IPS-18a (cell line): ENCODE data around the gene PGF.

Experiments
- H3K27ac ChIP-seq: one replicate; pipeline ENCODE4 v1.5.1; 2013; ENCODE audit warnings: low read length
- H3K27me3 ChIP-seq: one replicate; pipeline ENCODE4 v1.6.1; 2013; ENCODE audit warnings: mild to moderate bottlenecking, low read length; ENCODE audit not compliant: control insufficient read depth, insufficient read depth
- H3K36me3 ChIP-seq: one replicate; pipeline ENCODE4 v1.6.1; 2013; ENCODE audit warnings: low read depth, low read length; ENCODE audit not compliant: control insufficient read depth
- H3K4me1 ChIP-seq: one replicate; pipeline ENCODE4 v1.6.1; 2013; ENCODE audit warnings: low read depth, low read length; ENCODE audit not compliant: control insufficient read depth
- H3K4me3 ChIP-seq: one replicate; pipeline ENCODE4 v1.5.1; 2013; ENCODE audit warnings: low read length
- H3K9ac ChIP-seq: one replicate; pipeline ENCODE4 v1.6.1; 2013; ENCODE audit warnings: mild to moderate bottlenecking, low read length, moderate library complexity
- H3K9me3 ChIP-seq: one replicate; pipeline ENCODE4 v1.6.1; 2013; ENCODE audit warnings: low read depth, low read length; ENCODE audit not compliant: control insufficient read depth

PGF gene

DNA sequence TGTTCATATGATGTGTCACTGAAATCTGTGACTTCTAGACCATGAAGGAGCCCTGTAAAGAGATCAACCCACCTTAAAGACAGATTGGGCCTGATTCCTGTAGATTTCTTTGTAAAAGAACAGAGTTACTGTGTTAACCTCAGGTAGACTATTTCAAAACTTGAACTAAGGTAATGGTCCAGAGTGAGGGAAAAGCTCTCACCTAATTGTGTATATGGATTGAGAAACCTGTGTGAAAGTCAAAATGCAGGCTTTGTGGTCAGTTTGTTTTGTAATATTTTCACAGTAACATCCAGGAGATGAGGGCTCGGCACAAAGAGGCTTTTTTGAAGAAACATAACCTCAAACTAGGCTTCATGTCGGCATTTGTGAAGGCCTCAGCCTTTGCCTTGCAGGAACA lies 57.3 kb downstream of the PGF start:
- Histone ChIP-seq H3K9me3 (no peaks in the 10 kb centered on the region), H3K27ac (no peak overlapping the region), H3K9ac (no peak overlapping the region), H3K27me3 (no peaks in the 10 kb centered on the region), H3K4me1 (no peaks in the 10 kb centered on the region), H3K36me3 (peaks cover 98% of the 10 kb centered on the region), H3K4me3 (no peak overlapping the region)

DNA sequence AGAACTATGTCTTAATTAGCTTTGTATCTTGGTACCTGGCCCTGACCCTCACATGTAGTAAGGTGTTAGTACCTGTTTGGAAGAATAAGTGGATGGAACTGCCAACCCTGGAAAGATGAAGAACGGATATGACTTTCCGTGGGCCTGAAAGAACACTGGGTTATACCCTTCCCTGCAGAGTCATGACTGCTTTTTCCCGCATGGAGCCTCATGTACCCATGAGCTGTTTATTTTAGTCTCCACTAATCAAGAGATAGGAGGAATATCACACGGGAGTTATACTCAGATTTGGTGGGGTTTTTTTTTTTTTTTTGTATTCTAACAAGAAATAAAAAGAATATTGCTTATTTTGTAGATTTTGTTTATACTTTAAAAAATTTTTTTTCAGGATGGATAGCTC lies 57.8 kb downstream of the PGF start:
- peaks cover 98% of the 10 kb centered on the region for H3K36me3 ChIP-seq
- H3K4me1 ChIP-seq = no peaks in the 10 kb centered on the region
- H3K27me3 ChIP-seq = no peaks in the 10 kb centered on the region
- H3K4me3 ChIP-seq = no peak overlapping the region
- no peak overlapping the region for H3K27ac ChIP-seq
- H3K9me3 ChIP-seq = no peaks in the 10 kb centered on the region
- H3K9ac ChIP-seq = no peak overlapping the region

DNA sequence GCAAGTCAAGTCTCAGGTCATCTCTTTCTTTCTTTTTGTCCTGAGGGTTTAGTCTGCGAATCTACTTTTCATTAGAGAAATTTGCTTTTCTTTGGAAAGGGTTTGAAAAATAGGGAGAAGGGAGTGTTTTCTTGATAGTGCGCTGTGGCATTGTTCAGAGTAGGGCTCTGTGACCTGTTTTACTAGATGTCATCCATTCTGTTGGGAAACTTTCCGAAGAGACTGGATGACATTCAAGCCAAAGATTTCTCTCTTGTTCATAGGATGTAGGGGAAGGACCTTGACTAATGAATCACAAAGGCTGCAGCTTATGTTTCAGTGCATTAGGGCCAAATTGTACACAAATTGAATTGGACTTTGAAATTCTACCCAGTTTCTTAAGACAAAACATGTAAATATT lies 59.0 kb downstream of the PGF start:
- H3K4me1 ChIP-seq = no peaks in the 10 kb centered on the region
- H3K9ac ChIP-seq = no peak overlapping the region
- no peaks in the 10 kb centered on the region for H3K9me3 ChIP-seq
- peaks cover 98% of the 10 kb centered on the region for H3K36me3 ChIP-seq
- H3K27ac ChIP-seq = no peak overlapping the region
- H3K4me3 ChIP-seq = no peak overlapping the region
- no peaks in the 10 kb centered on the region for H3K27me3 ChIP-seq

DNA sequence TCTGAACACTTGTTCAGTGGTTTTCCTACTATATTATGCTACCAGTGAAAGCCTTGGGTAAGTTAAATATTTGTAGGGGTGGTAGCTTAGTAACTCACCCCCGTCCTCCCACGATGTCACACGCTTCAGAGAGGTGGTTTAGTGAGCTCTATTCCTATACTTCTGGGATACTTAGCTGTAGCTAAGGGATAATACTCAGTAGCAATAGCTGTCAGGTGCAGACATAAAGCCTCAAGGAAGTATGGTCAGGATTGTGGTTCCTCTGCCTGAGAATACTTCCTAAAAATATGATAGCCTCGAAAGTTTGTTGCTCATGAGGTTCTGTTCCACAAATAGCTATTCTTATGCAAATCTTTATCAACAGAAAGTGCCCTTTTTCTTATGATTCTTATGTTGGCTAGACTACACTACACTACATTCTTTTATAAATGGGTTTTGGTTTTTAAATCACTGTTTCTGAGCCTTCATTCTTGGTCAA lies 61.7 kb downstream of the PGF start:
- Histone ChIP-seq H3K9me3 (no peaks in the 10 kb centered on the region), H3K27me3 (no peaks in the 10 kb centered on the region), H3K9ac (no peak overlapping the region), H3K4me1 (peaks cover under 1% of the 10 kb centered on the region), H3K27ac (no peak overlapping the region), H3K4me3 (no peak overlapping the region), H3K36me3 (peaks cover 90% of the 10 kb centered on the region)

DNA sequence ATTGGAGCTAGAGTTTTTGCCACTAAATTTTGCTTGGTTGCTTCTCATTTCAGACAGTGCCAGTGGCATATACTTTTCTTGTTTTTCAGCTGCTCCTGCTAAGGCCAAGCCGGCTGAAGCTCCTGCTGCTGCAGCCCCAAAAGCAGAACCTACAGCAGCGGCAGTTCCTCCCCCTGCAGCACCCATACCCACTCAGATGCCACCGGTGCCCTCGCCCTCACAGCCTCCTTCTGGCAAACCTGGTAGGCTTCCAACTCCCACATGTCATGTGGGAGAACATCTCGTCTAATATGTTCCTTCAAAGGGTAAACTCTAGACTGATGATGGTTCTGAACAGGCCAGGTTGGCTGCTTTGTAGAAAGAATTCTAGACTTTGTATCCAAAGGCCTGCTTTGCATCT lies 62.7 kb downstream of the PGF start:
- Histone ChIP-seq H3K9me3 (no peaks in the 10 kb centered on the region), H3K4me1 (peaks cover 9% of the 10 kb centered on the region), H3K36me3 (peaks cover 82% of the 10 kb centered on the region), H3K27ac (no peak overlapping the region), H3K4me3 (no peak overlapping the region), H3K27me3 (no peaks in the 10 kb centered on the region), H3K9ac (no peak overlapping the region)

DNA sequence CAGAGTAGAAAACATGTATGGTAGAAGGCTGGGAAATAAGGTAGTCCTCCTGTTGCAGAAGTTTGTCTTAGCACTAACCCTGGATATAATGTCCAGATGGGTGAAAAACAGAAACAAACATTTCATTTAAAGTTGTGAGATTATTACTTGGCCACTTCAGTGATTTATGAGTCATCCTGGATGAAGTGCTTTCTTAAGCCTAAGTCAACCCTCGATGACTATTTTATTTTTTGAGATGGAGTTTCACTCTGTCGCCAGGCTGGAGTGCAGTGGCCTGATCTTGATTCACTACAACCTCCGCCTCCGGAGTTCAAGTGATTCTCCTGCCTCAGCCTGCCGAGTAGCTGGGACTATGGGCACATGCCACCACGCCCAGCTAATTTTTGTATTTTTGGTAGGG lies 63.5 kb downstream of the PGF start:
- H3K4me1 ChIP-seq = peaks cover 12% of the 10 kb centered on the region
- no peak overlapping the region for H3K27ac ChIP-seq
- no peaks in the 10 kb centered on the region for H3K9me3 ChIP-seq
- peaks cover 73% of the 10 kb centered on the region for H3K36me3 ChIP-seq
- H3K4me3 ChIP-seq = no peak overlapping the region
- no peaks in the 10 kb centered on the region for H3K27me3 ChIP-seq
- H3K9ac ChIP-seq = no peak overlapping the region
